Measurements from ENCODE around the gene HTR4. TPM values are rescaled to one million over a fixed set of nuclear protein-coding genes. Genes with fewer than 3 reads are reported as not detected.
A peak's percentile ranks its signal among the peaks of the same experiment; 100 is the strongest.

HTR4 gene
- total and polyA plus RNA-seq, 9 donors: 0.07 to 0.32 (median 0.11) TPM; not detected in 4

- no peaks in the 10 kb centered on the region for H3K9me3 ChIP-seq
- H3K4me3 ChIP-seq: no peak overlapping the region
- H3K27ac ChIP-seq: no peak overlapping the region
- no peaks in the 10 kb centered on the region for H3K36me3 ChIP-seq
- 19 to 22% (median 22%) methylated on average over 5 of the region's 5 CpGs for WGBS, 3 donors
- peak in 3 of 5 donors; percentile 12 to 30 (median 28) for DNase-seq
- TF ChIP-seq CTCF (IDR thresholded peaks at IDR 0.05) (peak; percentile 45 to 64 (median 47)), POLR2A (IDR thresholded peaks at IDR 0.05) (no peak)
- H3K27me3 ChIP-seq: no peaks in the 10 kb centered on the region
- intact Hi-C loops (cut with DNase I): loop anchor here in 2 of 4 donors (5.0 to 10.0 kb wide), 2 partner anchors 288 to 291 kb away; no protein-coding TSS in a partner anchor
- no peaks in the 10 kb centered on the region for H3K4me1 ChIP-seq (ENCODE audit: insufficient read depth)
Measured at GRCh38 chr5:148443998-148444397, 210.3 kb downstream of the HTR4 start.

GRCh38 chr5:148443241-148443640 is 211.1 kb downstream of the HTR4 start:
- Histone ChIP-seq H3K36me3 (no peaks in the 10 kb centered on the region), H3K4me3 (no peak overlapping the region), H3K9me3 (no peaks in the 10 kb centered on the region), H3K27me3 (no peaks in the 10 kb centered on the region), H3K27ac (no peak overlapping the region), H3K4me1 (ENCODE audit: insufficient read depth) (no peaks in the 10 kb centered on the region)
- DNase-seq: no peak
- TF ChIP-seq CTCF (IDR thresholded peaks at IDR 0.05) (no peak), EP300 (IDR thresholded peaks at IDR 0.05) (no peak), POLR2A (IDR thresholded peaks at IDR 0.05) (no peak)
- intact Hi-C loops (cut with DNase I): loop anchor here in 2 of 4 donors (5.0 to 10.0 kb wide), 2 partner anchors 289 to 292 kb away; no protein-coding TSS in a partner anchor
- 61 to 74% (median 63%) methylated on average over 1 of the region's 1 CpG for WGBS, 3 donors

GRCh38 chr5:148438933-148439332 is 215.4 kb downstream of the HTR4 start:
- Histone ChIP-seq H3K27ac (no peak overlapping the region), H3K4me3 (no peak overlapping the region), H3K36me3 (no peaks in the 10 kb centered on the region), H3K27me3 (no peaks in the 10 kb centered on the region), H3K9me3 (no peaks in the 10 kb centered on the region), H3K4me1 (ENCODE audit: insufficient read depth) (no peaks in the 10 kb centered on the region)
- 87 to 94% (median 93%) methylated on average over 2 of the region's 2 CpGs for WGBS, 3 donors
- DNase-seq: no peak
- TF ChIP-seq CTCF (IDR thresholded peaks at IDR 0.05) (no peak), EP300 (IDR thresholded peaks at IDR 0.05) (no peak), POLR2A (IDR thresholded peaks at IDR 0.05) (no peak)
- intact Hi-C loops (cut with DNase I): no loop called here

DNA sequence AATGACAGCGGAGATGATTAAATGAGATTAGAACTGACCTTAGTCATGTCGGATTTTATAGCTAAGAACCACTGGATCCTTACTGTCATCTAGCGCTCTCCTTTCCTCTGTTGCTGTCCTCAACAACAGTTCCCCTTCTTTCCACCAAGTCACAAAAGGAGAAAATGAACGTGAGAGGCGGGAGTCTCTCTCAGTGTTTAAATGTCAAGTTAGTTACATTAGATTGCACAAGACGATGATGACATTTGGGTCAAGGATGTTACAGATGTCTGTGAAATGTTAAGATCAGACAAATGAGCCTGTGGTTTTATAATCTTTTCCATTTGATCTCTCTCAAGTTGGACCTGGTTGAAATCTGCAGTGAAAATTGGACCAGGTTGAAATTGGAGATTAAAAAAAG is 217.1 kb downstream of the HTR4 start:
- Histone ChIP-seq H3K27me3 (no peaks in the 10 kb centered on the region), H3K4me1 (ENCODE audit: insufficient read depth) (no peaks in the 10 kb centered on the region), H3K4me3 (no peak overlapping the region), H3K27ac (no peak overlapping the region), H3K36me3 (no peaks in the 10 kb centered on the region), H3K9me3 (no peaks in the 10 kb centered on the region)
- no peak for DNase-seq
- WGBS, 3 donors: 81 to 85% (median 84%) methylated on average over 6 of the region's 6 CpGs
- intact Hi-C loops (cut with DNase I): no loop called here
- TF ChIP-seq CTCF (IDR thresholded peaks at IDR 0.05) (no peak), EP300 (IDR thresholded peaks at IDR 0.05) (no peak), POLR2A (IDR thresholded peaks at IDR 0.05) (no peak)
